Embryonic facial prominence (tissue), 1 donor: ENCODE results near the gene TECPR1.

Experiments
- DNase-seq: peaks from one replicate; pipeline ENCODE4 v3.0.0-alpha.2; 2016; ENCODE audit errors: extremely low spot score

TECPR1 gene

DNA sequence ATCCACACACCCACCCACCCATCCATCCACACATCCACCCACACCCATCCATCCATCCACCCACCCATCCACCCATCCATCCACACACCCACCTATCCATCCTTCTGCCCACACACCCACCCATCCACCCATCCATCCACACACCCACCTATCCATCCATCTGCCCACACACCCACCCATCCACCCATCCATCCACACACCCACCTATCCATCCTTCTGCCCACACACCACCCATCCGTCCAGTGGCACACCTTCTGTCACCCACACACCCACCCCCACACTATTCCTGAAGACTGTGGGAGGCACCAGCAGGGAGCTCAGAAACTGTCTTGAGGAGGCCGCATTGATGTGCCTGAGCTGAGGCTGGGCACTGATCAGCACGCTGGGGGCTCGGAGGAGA, 9.1 kb downstream of the TECPR1 start:
- DNase-seq = no peak

DNA sequence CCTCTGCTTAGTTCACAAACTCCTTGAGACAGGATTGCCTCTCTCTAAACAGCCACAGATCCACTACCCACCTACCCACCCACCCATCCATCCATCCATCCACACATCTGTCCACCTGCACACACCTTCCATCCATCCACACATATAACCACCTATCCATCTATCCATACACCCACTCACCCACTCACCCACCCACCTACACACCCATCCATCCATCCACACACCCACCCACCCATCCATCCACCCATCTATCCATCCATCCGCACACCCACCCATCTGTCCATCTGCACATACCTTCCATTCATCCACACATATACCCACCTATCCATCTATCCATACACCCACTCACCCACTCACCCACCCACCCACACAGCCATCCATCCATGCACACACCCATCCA, 9.7 kb downstream of the TECPR1 start:
- no peak for DNase-seq

DNA sequence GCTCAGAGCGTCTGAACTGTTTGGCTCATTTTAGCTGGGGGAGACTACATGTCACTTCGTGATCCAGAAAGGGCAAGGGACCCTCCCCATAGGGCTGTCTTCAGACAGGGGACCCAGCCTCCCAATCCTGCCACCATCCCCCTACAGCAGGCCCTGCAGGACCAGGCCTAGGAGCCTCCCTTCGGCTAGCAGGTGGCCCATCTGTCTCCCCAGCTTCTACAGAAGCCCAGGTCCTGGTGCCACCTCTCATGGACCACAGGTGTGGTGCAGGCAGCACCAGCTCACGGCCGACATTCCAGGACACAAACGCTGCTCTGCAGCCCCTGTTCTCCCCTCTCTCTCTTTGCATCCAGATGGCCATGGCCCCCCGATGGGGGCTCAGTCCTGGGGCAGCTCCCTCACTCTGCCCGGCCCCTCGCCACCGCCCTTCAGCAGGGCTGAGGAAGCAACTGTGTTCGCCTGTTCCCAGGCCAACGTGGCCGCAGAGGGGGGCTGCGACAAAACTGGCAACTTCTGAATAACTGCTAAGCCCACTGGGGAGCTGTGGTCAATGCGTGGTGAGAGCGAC, 10.3 kb downstream of the TECPR1 start:
- no peak for DNase-seq

DNA sequence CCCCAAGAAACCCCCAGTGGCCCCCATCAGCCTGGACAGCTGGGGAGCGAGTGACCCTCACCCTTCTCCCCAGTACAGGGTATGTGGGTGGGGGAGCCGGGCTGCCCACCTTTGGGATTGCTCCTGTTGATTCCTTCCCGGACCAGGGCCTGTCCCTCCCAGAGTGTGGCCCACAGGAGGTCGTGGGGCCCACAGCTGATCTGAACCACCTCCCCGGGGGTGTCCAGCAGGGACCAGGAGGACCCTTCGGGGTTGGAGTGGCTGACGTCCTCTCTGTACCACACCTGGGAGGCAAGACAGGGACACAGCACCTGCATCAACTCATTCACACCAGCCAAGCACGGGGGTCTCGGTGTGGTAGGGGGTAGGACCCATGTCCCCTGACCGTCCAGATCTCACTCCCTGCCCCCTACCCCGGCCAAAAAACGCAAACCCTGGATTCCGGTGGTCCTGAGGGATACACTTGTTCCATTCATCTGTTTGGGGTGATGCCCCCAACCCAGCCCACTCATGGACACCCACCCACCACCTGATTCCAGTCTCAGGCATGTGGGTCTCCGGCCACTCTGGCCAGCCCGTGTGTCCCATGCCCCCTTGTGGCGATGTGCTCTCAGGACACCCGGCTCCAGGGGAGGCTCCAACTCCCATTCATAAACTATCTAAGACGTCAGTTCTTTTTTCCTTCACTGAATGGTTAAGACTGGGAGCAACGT, 10.9 kb downstream of the TECPR1 start:
- no peak for DNase-seq

DNA sequence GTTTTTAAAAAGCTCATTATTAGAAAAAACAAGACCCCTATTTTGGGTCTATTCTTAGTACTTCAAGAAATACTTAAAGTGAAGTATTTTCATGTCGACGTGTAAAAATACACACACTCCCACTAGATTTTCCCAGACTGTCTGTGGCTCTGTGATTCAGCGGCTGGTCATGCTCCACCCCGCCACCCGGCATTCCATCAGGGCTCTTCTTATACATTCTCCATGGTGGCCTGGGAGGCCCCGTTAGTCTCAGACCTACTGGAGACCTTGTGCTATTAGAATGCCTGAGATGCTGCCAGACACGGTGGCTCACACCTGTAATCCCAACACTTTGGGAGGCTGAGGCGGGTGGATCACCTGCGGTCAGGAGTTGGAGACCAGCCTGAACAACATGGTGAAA, 13.1 kb downstream of the TECPR1 start:
- no peak for DNase-seq

DNA sequence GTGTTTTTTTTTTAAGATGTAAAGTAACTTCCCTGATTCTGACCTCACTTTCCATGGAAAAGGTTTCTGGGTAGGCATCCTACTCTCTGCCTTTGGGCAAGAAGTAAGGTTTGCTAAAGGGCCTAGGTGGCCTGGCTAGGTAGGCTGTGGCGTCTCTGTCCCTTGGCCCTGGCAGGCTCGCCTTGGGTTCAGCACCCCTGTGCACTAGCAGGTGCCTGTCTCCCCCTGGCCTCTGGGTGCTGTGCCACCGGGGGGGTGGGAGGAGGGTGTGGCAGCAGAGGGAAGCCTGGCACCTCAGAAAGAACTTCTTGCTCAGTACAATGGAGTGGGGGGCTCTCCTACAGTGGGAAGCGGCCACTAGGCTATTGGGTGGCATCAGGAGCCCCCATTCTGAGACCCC, 14.0 kb downstream of the TECPR1 start:
- DNase-seq = no peak

DNA sequence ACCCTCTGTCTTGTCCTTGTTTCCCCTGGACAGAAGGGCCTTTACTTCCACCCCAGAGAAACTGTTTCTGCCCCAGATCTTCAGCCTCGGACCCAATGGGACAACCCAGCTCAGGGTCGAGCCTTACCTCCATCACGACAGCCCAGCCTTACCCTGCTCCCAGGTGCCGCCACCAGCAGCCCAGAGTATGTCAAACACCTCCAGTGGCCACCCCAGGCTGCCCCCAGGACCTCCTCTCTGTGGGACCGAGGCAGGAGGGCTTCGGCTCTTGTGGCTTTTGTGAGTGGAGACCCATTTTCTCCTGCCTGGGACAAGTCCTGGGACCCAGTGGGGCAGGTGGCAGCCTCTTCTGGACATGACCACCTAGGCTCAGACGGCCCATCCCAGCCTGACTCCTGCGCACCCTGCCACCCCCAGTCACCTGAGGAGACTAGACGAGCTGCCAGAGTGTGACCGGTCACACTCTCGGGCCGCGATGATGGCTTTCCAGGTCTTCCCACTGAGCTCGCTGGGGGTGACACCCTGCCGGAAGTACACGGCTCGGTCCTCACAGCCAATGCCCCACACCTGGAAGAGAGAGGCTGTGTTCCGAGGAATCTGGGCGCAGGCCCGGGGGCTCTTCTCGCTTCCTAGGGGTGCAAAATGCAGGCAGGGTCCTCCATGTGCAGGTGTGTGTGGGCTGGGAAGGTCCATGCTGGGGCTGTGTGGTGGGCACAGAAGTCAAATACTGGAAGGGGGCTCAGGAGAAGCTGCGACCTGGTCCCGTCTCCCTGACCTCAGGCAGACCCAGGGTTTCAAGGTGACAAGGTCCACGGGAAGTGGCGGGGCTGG, 15.5 kb downstream of the TECPR1 start:
- no peak for DNase-seq

DNA sequence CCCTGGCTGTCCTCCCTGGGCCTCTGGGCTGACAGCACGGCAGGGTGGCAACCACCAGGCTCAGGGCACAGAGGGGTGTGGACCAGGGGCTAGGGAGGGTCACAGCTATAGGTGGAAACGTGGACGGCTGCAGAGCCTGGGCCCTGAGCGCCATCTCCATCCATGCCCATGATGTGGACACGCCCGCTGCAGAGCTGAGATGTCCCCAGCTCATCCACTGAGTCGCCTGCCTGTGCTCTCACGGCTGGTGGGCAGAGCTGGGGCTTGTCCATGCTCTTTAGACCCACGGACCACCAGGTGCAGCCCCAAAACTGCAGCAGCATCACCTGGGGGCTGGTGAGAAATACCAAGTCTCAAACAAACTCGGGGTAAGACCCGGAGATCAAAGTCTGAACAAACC, 16.1 kb downstream of the TECPR1 start:
- no peak for DNase-seq

DNA sequence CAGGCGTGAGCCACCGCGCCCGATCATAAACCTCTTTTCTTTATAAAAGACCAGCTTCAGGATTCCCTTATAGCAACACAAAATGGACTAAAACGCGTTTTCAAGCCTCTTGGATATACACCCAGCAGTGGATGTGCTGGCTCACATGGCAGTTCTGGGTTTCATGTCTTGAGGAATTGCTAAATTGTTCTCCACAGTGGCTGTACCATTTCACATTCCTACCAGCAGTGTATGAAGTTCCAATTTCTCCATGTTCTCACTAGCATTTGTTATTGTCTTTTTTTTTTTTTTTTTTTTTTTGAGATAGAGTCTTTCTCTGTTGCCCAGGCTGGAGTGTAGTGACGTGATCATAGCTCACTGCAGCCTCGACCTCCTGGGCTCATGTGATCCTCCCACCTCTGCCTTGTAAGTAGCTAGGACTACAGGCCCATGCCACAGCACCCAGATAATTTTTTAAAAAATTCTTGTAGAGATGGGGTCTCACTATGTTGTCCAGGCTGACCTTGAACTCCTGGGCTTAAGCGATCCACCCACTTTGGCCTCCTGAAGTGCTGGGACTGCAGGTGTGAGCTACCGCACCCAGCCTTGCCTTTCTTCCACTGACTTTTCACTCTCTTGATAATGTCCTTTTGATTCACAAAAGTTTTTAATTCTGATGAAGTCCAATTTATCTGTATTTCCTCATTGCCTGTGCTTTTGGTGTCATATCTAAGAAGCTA, 17.4 kb downstream of the TECPR1 start:
- no peak for DNase-seq

DNA sequence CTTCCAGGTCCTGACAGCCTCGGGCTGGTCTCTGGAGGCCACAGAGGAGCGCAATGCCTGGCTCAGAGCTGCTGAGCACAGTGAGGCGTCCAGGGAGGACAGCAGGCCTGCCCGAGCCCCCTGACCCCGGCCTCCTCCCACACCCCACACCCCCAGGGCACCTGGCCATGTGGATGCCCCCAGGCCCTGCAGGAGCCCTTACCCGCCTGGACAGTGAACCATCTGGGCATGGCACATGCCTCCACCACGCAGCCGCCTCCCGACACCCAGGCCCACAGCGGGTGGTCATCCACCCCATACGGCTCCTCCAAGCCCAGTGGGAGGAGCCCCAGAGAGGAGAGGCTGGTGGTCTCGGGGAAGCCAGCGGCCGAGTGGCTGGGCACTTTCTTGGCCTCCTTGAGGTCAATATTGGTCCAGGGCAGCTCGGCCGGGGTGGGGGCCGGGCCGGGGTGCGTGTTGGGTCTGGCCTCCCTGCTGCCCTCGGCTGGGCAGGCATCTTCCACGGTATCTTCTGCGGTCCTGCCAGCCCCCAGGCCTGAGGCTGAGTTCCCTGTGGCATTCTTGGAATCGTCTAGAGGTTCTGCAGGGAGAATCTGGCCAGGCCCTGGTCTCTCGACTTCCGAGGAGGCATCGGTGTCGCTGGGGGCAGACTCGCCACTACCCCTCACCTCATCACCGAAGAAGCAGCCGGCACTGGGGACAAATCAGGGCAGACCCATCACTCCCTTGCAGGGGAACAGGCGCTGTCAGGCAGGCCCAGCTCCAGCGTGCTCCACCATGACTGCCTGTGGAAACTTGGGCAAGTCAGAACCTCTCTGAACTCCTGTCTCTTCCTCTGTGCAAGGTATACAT, 18.6 kb downstream of the TECPR1 start:
- no peak for DNase-seq

DNA sequence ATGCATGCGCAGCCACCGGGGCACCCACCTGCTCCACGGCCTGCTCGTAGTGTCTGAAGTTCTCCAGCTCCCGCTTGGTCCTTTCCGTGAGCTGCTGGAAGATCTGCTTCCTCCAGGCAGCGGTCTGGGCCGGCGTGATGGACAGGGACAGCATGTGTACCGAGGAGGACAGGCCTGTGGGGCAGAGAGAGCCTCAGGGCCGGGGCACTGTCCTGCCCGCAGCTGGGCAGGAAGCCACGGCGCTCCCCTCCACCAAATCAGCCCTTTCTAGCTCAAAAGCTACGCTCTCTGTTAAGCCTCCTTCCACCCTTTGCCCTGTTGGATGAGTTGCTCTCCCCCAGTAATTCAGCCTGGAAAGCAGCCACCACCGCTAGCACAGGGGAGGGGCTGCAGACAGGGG, 19.2 kb downstream of the TECPR1 start:
- no peak for DNase-seq

DNA sequence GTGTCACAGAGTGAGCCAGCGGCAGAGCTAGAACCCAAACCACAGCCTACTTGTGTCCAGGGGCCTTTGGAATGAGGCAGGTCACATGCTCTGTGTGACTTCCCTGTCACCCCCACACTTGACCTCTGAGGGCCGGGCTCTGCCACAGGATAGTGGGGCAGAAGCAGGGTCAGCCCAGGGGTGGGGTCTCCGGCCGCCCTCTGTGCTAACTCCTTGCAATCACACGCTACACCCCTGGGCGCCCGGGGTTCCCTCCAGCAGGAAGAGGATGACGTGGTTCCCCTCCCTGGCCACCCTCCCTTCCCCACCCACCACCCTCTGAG, 19.8 kb downstream of the TECPR1 start:
- DNase-seq = no peak

DNA sequence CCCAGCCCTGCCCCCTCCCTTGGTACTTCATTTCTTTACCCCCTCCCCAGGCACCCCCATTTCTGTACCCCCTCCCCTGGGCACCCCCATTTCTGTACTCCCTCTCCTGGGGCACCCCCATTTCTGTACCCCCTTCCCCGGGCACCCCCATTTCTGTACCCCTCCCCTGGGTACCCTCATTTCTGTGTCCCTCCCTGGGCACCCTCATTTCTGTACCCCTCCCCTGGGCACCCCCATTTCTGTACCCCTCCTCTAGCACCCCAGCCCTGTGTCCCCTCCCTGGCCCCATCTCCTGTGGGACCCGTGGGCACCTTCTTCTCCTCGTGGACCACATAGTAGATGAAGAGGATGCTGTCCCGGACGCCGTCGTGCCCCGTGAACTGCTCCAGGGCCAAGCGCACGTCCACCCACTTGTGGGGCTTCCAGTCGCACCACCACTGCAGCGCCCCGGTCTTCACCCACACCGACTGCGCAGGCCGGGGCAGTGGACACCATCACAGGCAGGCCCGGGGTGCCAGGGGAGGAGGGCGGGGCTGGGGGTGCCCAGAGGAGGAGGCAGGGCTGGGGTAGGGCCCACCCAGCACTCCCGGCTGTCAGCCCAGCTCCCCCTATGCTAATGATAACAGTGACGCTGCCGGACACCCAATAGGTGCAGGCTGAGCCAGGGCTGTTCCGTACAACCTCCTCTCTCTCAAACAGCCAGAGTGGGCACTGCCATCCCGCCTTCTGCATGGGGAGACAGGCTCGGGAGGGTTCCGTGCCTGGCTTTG, 20.4 kb downstream of the TECPR1 start:
- no peak for DNase-seq

DNA sequence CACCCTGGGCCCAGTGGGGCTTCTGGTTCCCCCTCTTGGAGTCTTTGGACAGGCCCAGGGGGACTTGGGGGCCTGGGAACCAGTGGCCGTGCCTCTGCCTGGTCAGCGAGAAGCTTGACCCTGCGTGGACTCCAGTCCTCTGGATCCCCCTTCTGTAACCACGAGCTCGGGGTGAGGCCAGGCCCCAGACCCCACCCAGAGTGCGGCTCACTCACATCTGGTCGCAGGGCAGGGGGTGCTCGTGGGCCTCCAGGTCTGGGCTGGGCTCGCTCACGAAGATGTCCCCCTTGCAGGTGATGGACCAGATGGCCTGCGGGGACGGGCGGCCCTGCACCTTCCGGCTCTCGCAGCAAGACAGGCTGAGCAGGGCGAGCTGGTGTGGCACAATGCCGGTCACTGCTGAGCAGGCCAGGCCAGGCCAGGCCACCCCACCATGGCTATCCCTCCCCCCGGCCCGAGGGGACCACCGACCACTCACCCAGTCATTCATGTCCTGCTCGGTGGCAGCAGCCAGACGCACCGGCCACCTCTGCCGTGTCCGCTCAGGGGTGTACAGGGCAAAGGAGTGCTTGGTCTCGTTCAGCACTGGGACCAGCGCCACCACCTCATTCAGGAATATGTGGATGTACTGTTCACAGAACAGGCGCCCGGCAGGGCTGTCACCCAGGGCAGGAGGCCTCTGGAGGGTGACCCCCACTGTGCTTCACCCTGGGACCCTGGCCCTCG, 21.1 kb downstream of the TECPR1 start:
- DNase-seq = no peak

DNA sequence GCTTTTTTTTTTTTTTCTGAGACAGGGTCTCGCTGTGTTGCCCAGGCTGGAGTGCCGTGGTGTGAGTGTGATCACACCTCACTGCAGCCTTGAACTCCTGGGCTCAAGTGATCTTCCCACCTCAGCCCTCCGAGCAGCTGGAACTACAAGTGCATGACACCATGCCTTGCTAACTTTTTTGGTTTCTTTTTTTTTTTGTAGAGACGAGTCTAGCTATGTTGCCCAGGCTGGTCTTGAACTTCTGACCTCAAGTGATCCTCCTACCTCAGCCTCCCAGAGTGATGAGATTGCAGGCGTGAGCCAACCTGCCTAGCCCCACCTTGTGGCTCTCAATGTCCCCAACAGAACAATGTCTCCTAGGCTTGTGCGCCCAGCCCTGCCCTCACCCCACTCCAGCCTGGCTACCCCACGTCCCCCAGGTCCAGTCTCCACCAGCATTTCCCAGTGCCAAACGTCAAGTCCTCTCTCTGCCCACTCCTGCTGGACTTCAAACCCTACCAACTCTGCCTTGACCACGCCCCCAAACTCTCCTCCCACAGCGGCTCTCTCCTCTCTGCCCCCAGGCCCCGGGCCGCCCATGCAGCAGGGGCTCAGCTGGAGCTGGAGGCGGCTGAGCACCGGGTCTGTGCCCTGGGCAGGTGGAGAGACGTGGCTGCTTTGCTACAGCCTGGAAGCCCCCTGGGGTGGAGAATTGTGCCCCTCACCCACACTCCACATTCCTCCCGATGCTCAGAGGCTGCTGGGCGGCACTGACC, 21.9 kb downstream of the TECPR1 start:
- DNase-seq = no peak

DNA sequence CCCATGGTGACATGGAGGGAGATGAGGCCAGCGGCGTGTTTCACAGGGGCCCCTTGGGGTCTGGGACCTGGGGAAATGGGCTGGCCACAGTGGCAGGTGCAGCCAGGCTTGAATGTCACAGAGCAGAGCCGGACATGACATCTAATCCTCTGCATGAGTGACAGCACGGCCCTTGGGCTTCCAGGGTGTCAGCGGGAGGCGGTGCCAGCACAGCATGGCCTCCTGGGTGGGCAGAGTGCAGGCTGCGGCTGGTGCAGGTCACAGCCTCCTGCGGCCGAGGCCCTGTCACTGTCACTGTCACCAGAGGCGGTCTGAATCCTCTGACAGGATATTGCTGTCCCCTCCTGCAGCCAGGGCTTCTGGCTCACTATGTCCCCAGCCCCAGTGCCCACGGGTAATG, 22.6 kb downstream of the TECPR1 start:
- DNase-seq = no peak

DNA sequence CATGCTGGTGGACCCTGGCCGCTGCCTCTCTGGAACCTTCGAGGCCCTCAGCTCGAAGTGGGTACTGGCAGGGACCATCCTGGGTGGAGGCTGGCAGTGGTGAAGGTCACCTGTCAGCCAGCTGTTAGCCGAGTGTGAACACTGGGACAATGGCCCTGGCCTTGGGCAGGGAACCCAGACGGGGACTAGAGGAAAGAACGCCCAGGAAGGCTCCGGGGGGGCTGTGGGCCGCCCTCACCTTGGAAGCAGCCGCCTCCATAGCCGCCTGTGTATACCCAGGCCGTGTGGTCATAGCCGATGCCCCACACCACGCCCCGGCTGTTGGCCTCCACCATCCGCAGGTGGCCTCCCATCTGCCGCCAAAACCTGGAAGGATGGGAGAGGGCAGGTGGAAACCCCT, 23.2 kb downstream of the TECPR1 start:
- no peak for DNase-seq

DNA sequence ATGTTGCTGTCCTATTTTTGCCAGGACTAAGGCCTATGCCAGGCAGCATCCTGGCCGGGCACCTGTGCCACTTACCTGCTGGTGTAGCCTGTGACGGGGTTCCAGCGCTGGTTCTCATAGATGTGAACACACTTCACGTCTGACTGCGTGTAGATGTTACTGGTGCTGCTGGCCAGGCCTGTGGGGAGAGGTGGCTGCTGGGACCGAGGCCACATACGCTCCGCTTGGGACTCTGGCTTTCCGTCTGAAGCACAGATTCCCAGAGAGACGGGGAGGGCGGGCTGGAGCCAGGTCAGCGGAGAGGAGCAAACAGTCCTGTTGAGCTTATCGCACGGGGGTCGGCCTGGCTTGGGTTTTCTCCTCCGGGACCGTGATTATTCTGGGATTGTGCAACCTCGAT, 24.1 kb downstream of the TECPR1 start:
- no peak for DNase-seq

DNA sequence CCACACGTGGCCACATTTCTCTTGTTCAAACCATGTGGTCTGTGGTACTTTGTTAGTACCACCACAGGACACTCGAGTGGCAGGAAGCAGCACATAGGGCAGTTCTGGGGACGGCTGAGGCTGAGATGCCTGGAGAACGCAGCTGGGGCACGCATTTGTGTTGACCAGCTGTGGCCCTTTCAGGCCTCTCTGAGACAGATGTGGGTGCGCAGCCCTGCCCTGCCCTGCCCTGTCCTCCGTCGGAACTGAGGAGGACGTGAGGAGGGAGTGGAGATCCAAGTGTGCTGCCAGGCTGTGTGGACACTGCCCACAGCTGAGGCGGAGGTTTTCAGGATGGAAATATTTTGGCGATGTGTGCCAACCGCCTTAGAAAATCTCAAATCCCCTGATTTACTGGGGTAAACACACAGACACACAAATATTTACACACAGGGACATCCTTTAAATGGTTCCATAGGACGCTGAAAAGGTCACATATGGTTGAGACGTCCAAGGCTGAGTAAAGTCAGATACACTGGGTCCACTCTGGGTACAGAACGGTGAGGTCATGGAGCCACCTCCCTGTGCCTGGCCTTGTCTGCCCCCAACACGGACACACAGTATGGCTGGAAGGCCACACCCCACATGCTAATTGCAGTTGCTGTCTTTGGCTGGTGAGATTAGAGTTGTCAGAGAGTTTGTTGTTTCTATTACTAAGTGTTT, 26.0 kb downstream of the TECPR1 start:
- DNase-seq = no peak
